Measurements from ENCODE around the gene SIAH1.
"Not testable (repeated sequence)": the region's sequence is repeated elsewhere in the genome, so short reads cannot be mapped to it uniquely, and the experiment has no call there.

Gene SIAH1

DNA sequence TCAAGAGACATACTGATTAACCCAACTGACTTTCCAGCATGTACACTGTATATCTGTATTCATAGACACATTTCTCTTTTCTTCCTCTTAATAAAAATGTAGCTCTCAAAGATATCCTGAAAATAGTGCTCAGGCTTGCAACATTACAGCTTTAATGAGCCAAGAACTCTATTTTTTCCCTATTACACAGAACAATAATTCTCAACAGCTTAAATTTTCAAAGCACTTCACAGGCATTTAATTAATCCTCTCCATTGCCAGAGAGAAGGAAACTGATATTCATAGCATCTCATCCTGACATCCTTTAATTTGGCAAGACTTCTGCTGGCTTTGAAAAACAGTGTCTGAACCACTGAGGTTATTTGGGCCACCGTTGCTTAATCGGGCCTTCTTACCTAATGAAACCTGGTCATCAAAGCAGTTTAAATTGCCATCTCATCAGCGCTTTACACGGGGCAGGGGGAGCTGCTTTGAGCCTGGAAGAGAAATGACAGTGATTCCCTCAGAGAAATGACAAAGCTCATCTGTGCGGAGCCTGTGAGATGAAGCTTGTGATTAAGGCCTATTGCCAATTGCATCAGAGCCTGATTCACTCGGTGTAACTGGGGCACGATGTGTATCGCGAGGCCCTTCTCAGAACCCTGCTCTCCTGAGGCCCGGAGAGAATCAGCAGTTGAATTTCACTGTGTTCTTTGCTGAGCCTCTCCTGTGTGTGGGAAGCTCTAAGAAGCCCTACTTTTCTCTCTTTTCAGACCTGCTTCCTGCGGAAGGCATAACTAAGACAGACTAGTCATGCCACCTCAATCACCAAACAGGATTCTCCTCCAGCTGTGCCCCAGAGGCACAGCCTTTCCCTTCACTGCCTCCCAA, 8.5 kb upstream of the SIAH1 start:
- DNase-seq (ENCODE audit: low spot score): no peak

DNA sequence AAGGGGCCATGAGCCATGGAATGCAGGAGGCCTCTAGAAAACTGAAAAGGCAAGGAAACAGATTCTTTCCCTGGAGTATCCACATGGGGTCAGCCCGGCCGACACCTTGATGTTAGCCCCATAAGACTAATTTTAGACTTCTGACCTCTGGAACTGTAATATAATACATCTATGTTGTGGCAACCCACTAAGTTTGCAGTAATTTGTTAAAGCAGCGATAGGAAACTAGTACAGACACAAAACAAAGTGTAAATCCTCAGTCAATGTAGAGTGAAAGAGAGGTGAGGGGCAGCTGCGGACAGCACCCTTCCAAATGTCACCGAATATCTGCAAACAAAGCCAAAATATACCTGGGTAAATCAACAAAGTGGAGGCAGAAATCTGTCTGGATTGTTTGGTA, 7.2 kb upstream of the SIAH1 start:
- DNase-seq (ENCODE audit: low spot score): no peak

DNA sequence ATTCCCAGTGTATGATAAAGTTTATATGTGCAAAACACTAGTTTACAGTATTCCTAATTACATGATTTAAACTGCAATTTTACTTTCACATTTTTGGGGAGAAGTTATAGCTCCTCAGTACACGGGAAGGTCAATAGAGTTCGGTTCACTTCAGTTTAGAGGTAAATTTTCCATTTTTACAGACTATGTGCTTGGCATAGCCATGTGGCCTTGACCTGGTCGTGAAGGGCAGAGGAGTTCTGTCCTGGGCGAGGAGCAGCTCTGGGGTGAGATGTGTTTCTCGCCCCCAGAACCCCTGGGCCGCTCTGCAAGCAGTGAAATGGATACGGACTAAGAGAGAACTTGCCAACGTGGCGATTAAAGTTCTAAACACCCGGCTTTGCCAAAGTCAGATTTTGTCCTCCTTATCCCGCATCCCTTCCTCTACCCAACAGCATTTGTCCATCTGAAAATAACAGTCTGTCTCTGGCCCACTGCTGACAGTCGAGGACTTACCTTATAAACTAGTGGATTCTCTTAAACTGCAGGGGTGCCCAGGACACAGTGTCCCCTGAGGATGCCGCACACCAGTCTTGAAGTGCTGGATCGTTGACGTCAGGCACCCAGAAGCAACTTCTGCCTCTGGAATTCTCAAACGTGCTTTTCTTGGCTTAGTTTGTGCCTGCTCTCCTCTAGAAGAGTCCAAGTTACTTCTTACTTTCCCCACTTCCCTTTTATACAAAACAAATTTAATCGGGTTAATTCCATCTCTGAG, 1.5 kb upstream of the SIAH1 start:
- no peak for DNase-seq (ENCODE audit: low spot score)

DNA sequence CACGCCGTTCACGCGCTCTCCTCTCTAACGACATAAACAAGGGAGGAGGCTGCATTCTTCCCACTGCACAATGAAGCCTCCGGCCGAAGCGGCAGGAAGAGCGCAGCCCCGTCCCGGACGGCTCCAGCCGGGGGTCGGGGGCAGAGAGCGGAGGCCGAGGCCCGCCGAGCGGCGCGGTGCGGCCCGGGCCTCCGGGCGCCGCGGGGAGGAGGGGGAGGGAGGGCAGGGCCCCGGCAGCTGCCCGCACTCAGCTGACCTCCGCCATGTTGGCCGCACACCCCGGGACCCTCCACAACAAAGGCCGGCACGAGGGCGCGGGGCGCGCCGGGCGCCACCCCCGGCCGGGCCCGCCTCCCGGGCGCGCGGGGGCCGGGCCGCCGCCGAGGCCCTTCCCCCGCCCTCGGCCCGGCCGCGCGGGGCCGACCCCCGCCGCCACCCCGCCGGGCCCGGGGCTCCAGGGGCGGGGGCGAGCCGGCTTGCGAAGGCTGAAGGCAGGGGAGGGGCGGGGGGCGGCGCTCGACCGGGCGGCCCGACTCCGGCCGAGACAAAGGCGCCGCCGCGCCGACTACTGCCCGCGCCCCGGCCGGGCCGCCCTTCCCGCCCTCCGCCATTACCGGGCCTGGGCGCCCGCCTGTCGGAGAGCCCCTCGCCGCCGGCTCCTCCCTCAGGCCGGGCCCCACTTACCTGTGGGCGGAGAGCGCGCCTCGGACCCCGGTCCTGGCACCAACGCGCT, 527 bp downstream of the SIAH1 start:
- peak; percentile 47 for DNase-seq (ENCODE audit: low spot score)

DNA sequence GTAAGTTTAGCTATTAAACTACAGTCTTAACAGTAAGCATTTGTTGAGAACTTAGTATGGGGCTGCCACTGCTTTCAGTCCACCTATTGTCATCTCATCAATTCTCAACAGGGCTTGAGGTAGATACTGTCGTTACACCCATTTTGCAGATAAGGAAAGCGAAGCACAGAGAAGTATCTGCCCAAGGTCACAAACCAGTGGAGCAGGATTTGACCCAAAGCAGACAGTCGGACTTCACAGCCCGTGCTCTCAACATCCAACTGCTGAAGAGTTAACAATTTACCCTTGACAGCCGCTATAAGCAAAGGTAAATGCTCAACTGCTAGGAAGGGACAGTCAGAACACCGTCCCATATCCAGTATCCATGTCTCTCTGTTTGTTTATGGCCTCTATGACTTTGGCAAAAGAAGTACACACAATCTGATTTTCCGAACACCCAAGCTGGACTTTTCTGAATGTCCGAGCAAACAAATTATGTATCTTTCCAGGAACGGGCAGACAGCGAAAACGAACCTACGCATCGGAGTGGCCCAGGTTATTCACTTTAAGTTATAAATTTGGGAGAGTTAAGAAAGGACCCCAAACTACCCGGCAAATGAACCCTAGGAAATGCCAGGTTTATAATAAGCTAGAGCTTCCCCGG, 1.2 kb downstream of the SIAH1 start:
- no peak for DNase-seq (ENCODE audit: low spot score)

GRCh38 chr16:48383009-48383876, 2.0 kb downstream of the SIAH1 start:
- DNase-seq (ENCODE audit: low spot score): no peak

DNA sequence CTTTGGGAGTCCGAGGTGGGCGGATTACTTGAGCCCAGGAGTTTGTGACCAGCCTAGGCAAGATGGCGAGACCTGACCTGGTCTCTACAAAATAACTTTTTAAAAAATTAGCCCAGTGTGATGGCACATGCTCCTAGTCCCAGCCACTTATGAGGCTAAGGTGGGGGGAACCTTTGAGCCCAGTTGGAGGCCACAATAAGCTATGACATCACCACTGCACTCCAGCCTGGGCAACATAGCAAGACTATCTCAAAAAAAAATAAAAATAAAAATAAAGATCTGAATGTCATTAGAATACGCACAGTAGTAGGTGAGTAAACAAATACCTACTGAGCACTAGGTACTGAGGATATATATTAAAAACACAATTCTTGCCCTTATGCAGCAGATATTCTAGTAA, 3.1 kb downstream of the SIAH1 start:
- no peak for DNase-seq (ENCODE audit: low spot score)

DNA sequence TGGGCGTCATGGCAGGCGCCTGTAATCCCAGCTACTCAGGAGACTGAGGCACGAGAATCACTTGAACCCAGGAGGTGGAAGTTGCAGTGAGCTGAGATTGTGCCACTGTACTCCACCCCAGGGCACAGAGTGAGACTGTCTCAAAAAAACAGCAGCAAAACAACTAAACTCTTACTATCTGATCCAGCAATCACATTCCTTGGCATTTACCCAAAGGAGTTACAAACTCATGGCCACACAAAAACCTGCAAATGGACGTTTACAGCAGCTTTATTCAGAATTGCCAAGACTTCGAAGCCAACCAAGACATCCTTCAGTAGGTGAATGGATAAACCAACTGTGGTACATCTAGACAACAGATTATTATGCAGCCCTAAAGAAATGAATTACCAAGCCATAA, 4.0 kb downstream of the SIAH1 start:
- no peak for DNase-seq (ENCODE audit: low spot score)

DNA sequence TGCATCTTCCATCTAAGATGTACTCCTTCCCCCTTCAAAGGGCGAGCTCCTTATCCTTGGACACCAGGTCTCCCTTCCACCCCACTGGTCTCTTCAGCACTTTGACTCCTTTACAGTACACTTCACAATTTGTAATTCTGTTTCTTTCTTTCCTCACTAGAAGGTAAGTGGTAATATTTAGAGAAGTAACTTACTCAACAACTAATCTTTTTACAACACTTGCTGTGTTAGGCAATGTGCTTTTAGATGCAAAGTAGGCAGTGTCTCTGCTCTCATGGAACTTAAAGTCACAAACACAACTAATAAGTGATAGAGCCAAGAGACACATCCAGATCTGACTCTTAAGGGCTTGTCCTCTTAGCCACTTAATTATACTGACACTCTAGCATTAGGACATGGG, 6.4 kb downstream of the SIAH1 start:
- no peak for DNase-seq (ENCODE audit: low spot score)

GRCh38 chr16:48378276-48378675, 6.9 kb downstream of the SIAH1 start:
- DNase-seq (ENCODE audit: low spot score): no peak

GRCh38 chr16:48377301-48377700, 7.9 kb downstream of the SIAH1 start:
- DNase-seq (ENCODE audit: low spot score): not testable (repeated sequence)

- no peak for DNase-seq (ENCODE audit: low spot score)
These were observed 11.0 kb downstream of the SIAH1 start for GRCh38 chr16:48374255-48374654.

- no peak for DNase-seq (ENCODE audit: low spot score)
These were observed 11.8 kb downstream of the SIAH1 start for GRCh38 chr16:48373258-48374029.

GRCh38 chr16:48372744-48373143, 12.5 kb downstream of the SIAH1 start:
- no peak for DNase-seq (ENCODE audit: low spot score)

DNA sequence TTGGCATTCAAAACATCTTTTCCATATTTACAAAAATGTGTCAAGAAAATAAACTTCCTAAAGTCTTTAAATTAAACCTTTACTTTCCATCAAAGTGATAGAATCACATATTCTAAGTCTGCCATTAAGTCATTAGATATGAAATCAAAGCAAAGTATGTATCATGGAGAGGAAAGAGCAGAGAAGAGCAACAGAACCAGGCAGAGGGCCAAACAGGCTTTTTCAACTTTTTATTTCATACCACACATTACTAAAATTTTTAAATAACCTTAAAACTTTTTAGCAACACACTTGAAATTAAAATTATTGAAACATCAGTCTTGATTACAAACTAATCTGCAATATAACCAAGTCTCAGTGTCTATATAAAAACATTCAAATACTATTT, 13.8 kb downstream of the SIAH1 start:
- no peak for DNase-seq (ENCODE audit: low spot score)

- not testable (repeated sequence) for DNase-seq (ENCODE audit: low spot score)
These were observed 14.4 kb downstream of the SIAH1 start for GRCh38 chr16:48370668-48371392.

DNA sequence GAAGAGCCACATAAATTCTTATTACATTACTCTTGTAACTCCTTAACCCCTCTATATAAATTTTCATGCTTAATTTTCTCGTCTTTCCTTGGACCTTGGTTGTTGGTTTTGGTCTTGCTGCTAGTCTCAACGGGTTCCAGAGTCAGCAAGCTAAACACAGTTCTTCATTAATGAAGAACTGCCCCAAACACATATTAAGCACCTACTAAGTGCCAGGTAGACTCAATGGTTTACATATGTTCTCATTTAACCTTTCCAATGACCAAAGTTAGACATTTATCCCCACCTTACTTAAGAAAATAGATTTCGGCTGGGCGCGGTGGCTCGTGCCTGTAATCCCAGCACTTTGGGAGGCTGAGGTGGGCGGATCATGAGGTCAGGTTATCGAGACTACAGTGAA, 15.0 kb downstream of the SIAH1 start:
- no peak for DNase-seq (ENCODE audit: low spot score)

- no peak for DNase-seq (ENCODE audit: low spot score)
These were observed 15.4 kb downstream of the SIAH1 start for GRCh38 chr16:48369765-48370164.

DNA sequence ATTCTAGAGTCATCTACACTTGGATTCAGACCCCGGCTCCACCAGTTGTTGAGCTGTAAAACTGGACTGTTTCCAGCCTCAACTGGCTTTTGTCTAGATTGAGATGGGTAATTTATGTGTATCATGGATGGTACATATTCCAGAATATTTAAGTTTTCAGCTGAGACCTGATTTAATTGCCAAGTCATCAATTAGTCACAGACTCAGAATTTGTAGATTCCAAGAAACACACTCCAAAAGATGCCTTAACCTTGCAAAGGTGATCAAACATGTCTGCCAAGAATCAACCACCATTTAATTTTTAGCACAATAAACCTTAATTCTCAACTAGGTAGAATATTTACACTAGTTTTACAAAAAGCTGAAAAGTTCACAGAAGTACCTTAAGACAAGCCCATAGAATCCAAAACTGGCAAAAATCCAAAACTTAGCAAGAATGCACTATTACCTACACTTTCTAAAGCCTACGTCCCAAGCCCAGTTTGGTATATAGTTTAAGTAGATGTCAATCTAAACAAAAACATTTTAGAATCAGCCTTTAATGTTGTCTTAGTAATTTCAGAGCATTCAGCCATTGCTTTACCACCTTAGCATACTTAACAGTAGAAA, 17.7 kb downstream of the SIAH1 start:
- no peak for DNase-seq (ENCODE audit: low spot score)
